ENCODE results near the gene TECTB.

Gene TECTB

GRCh38 chr10:112282086-112282485, 1.1 kb upstream of the TECTB start:
- DNase-seq (ENCODE audit: low read depth in 2 of 2): peak in 1 of 2 donors; percentile 57
- H3K4me3 ChIP-seq (replicated peaks in 1 of 2; ENCODE audit: low read depth in 2 of 2, low read length in 2 of 2): no peak overlapping the region
- no peak for TF ChIP-seq CTCF (IDR thresholded peaks at IDR 0.05; ENCODE audit: low read depth, low read length)

GRCh38 chr10:112286837-112287818, 3.9 kb downstream of the TECTB start:
- no peak for TF ChIP-seq CTCF (IDR thresholded peaks at IDR 0.05; ENCODE audit: low read depth, low read length)
- no peak overlapping the region for H3K4me3 ChIP-seq (replicated peaks in 1 of 2; ENCODE audit: low read depth in 2 of 2, low read length in 2 of 2)
- no peak for DNase-seq (ENCODE audit: low read depth in 2 of 2)

- TF ChIP-seq CTCF (IDR thresholded peaks at IDR 0.05; ENCODE audit: low read depth, low read length): no peak
- peak in 1 of 2 donors; percentile 55 for DNase-seq (ENCODE audit: low read depth in 2 of 2)
Observed at GRCh38 chr10:112287844-112288243, 4.6 kb downstream of the TECTB start.

GRCh38 chr10:112288486-112288885, 5.3 kb downstream of the TECTB start:
- TF ChIP-seq CTCF (IDR thresholded peaks at IDR 0.05; ENCODE audit: low read depth, low read length): no peak
- no peak for DNase-seq (ENCODE audit: low read depth in 2 of 2)
- H3K4me3 ChIP-seq (replicated peaks in 1 of 2; ENCODE audit: low read depth in 2 of 2, low read length in 2 of 2): no peak overlapping the region

More at GRCh38 chr10:112287844-112288243, 4.6 kb downstream of the TECTB start:
- no peak overlapping the region for H3K4me3 ChIP-seq (replicated peaks in 1 of 2; ENCODE audit: low read depth in 2 of 2, low read length in 2 of 2)

- H3K4me3 ChIP-seq (replicated peaks in 1 of 2; ENCODE audit: low read depth in 2 of 2, low read length in 2 of 2): no peak overlapping the region
- DNase-seq (ENCODE audit: low read depth in 2 of 2): no peak
- no peak for TF ChIP-seq CTCF (IDR thresholded peaks at IDR 0.05; ENCODE audit: low read depth, low read length)
Observed at GRCh38 chr10:112289373-112290053, 6.3 kb downstream of the TECTB start.

GRCh38 chr10:112290054-112290373, 6.8 kb downstream of the TECTB start:
- no peak for TF ChIP-seq CTCF (IDR thresholded peaks at IDR 0.05; ENCODE audit: low read depth, low read length)
- DNase-seq (ENCODE audit: low read depth in 2 of 2): no peak
- H3K4me3 ChIP-seq (replicated peaks in 1 of 2; ENCODE audit: low read depth in 2 of 2, low read length in 2 of 2): no peak overlapping the region
